Esophagus (tissue), 2 donors: Measurements from ENCODE around the gene PPM1D. TPM values are rescaled to one million over a fixed set of nuclear protein-coding genes. Genes with fewer than 3 reads are reported as not detected.
"Not testable (repeated sequence)": the region's sequence is repeated elsewhere in the genome, so short reads cannot be mapped to it uniquely, and the experiment has no call there.

Experiments used
- H3K27ac ChIP-seq, 2 donors: one replicate each; pipeline ENCODE4 v1.5.1; 2013; ENCODE audit warnings: low read depth in 2 of 2, mild to moderate bottlenecking in 2 of 2, inconsistent platforms in 1 of 2, low read length in 1 of 2, moderate library complexity in 1 of 2
- H3K27me3 ChIP-seq, 2 donors: one replicate each; pipeline ENCODE4 v1.6.1; 2013; ENCODE audit warnings: low read length in 2 of 2, control low read depth in 1 of 2, mild to moderate bottlenecking in 1 of 2; ENCODE audit not compliant: insufficient read depth in 2 of 2, control insufficient read depth in 1 of 2
- H3K36me3 ChIP-seq, 2 donors: one replicate each; pipeline ENCODE4 v1.6.1; 2013; ENCODE audit warnings: low read length in 1 of 2; ENCODE audit not compliant: control insufficient read depth in 2 of 2, insufficient read depth in 2 of 2
- H3K4me1 ChIP-seq, 2 donors: one replicate each; pipeline ENCODE4 v1.6.1; 2013; ENCODE audit warnings: low read length in 1 of 2; ENCODE audit not compliant: control insufficient read depth in 2 of 2, insufficient read depth in 2 of 2
- H3K4me3 ChIP-seq, 2 donors: one replicate each; pipeline ENCODE4 v1.5.1; 2013; ENCODE audit warnings: low read length in 2 of 2, mild to moderate bottlenecking in 2 of 2, low read depth in 1 of 2, moderate library complexity in 1 of 2
- H3K9me3 ChIP-seq, 2 donors: one replicate each; pipeline ENCODE4 v1.6.1; 2013; ENCODE audit warnings: mild to moderate bottlenecking in 2 of 2, low read depth in 1 of 2, low read length in 1 of 2, moderate library complexity in 1 of 2; ENCODE audit not compliant: control insufficient read depth in 2 of 2, insufficient read depth in 1 of 2
- WGBS, 2 donors: extraction: QIAGEN DNeasy Blood & Tissue Kit; methylation state at CpG; one replicate each; pipeline ENCODE4 v1.1.7; 2013; 5-methylcytosine and 5-hydroxymethylcytosine counted together
- polyA plus RNA-seq, 2 donors: library from polyadenylated mRNA; stranded (reverse); fragments of 200-250 nt; gene quantifications; one replicate each; pipeline ENCODE4 v1.2.3, GENCODE V29; 2013
- donor health status: healthy with polysubstance abuse.
- donor health status: Bipolar disorder and iron deficiency.

The PPM1D gene
- polyA plus RNA-seq, 2 donors, result 3.3 to 5.1 TPM

GRCh38 chr17:60590070-60590469, 9.9 kb upstream of the PPM1D start:
- no peak overlapping the region for H3K4me3 ChIP-seq
- H3K27me3 ChIP-seq, result no peaks in the 10 kb centered on the region
- H3K9me3 ChIP-seq, result no peaks in the 10 kb centered on the region
- no peaks in the 10 kb centered on the region for H3K36me3 ChIP-seq
- no peaks in the 10 kb centered on the region for H3K4me1 ChIP-seq
- 36 to 38% methylated on average over 5 of the region's 5 CpGs for WGBS, 2 donors
- no peak overlapping the region for H3K27ac ChIP-seq

DNA sequence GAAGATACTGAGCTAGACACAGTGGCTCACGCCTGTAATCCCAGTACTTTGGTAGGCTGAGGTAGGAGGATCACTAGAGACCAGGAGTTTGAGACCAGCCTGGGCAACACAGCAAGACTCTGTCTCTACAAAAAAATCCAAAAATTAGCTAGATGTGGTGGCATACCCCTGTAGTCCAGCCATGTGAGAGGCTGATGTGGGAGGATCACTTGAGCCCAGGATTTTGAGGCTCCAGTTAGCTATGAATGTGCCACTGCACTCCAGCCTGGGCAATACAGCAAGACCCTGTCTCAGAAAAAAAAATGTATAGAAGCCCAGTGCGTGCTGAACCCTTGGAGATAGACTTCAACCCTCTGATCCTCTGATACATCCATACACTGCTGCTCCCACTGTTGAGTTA, 7.2 kb upstream of the PPM1D start:
- 90 to 97% methylated on average over 2 of the region's 2 CpGs for WGBS, 2 donors
- Histone ChIP-seq H3K27me3 (no peaks in the 10 kb centered on the region), H3K4me1 (no peaks in the 10 kb centered on the region), H3K36me3 (no peaks in the 10 kb centered on the region), H3K27ac (no peak overlapping the region), H3K4me3 (no peak overlapping the region), H3K9me3 (no peaks in the 10 kb centered on the region)

GRCh38 chr17:60593441-60594036, 6.5 kb upstream of the PPM1D start:
- H3K36me3 ChIP-seq, H3K27me3 ChIP-seq, H3K9me3 ChIP-seq, H3K4me1 ChIP-seq, H3K4me3 ChIP-seq, H3K27ac ChIP-seq: not testable (repeated sequence)
- WGBS, 2 donors, result 74 to 76% methylated on average over 9 of the region's 9 CpGs

DNA sequence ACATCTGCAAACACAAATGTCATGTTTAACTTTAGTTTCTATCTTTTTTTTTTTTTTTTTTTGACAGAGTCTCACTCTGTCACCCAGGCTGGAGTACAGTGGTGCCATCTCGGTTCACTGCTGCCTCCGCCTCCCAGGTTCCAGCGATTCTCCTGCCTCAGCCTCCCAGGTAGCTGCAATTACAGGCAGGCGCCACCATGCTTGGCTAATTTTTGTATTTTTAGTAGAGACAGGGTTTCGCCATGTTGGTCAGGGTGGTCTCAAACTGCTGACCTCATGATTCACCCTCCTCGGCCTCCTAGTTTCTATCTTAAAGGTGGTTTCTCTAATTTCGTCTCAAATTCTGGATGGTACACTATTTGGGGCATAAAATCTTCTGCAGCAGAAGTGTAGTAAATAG, 5.8 kb upstream of the PPM1D start:
- H3K36me3 ChIP-seq, H3K9me3 ChIP-seq, H3K4me3 ChIP-seq, H3K4me1 ChIP-seq, H3K27ac ChIP-seq, H3K27me3 ChIP-seq: not testable (repeated sequence)
- whole genome bisulfite sequencing, 2 donors, result 87 to 94% methylated on average over 7 of the region's 7 CpGs

- Histone ChIP-seq H3K9me3 (no peaks in the 10 kb centered on the region), H3K4me3 (no peak overlapping the region), H3K36me3 (no peaks in the 10 kb centered on the region), H3K27me3 (no peaks in the 10 kb centered on the region), H3K27ac (no peak overlapping the region), H3K4me1 (no peaks in the 10 kb centered on the region)
- WGBS, 2 donors, result 97 to 98% methylated on average over 2 of the region's 2 CpGs
These were observed 5.3 kb upstream of the PPM1D start for GRCh38 chr17:60594734-60595133.

GRCh38 chr17:60597297-60597696, 2.7 kb upstream of the PPM1D start:
- no peaks in the 10 kb centered on the region for H3K9me3 ChIP-seq
- no peaks in the 10 kb centered on the region for H3K4me1 ChIP-seq
- H3K4me3 ChIP-seq, result no peak overlapping the region
- no peaks in the 10 kb centered on the region for H3K27me3 ChIP-seq
- WGBS, 2 donors, result 97% methylated on average over 6 of the region's 6 CpGs
- no peaks in the 10 kb centered on the region for H3K36me3 ChIP-seq
- no peak overlapping the region for H3K27ac ChIP-seq

DNA sequence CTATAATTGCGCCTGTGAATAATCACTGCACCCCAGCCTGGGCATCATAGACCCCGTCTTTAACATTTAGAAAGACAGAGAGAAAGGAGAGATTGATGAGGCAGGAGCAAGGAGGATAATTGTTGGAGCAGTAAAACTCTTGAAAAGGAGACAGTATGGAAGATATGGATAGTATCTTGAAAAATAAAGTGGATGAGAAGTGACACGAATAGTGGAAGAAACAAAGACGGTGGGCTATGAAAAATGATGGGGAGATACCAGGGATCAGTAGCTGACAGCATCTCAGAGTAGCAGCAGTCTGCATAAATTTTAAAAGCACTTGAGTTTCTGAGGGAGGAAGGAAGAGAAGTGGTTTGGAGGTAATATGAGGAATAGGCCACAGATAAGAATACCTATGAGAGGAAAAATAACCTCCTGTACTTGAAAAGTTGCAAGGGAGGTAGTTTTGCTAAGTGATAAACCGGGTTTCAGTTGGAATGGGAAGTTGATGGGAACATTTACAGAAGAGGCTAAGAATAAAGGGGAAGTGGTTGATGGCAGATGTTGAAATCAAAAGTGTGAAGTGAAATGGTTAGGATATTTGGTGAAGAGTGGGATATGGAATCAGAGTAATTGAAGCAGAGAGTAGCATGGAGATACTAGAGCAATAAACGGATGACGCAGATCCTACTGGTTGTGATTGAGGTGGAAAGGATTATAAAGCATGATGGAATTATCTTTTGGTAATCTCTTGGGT, 1.8 kb upstream of the PPM1D start:
- Histone ChIP-seq H3K4me3 (no peak overlapping the region), H3K27me3 (no peaks in the 10 kb centered on the region), H3K4me1 (no peaks in the 10 kb centered on the region), H3K27ac (no peak overlapping the region), H3K9me3 (no peaks in the 10 kb centered on the region), H3K36me3 (no peaks in the 10 kb centered on the region)
- 88% methylated on average over 7 of the region's 7 CpGs for whole genome bisulfite sequencing, 2 donors

DNA sequence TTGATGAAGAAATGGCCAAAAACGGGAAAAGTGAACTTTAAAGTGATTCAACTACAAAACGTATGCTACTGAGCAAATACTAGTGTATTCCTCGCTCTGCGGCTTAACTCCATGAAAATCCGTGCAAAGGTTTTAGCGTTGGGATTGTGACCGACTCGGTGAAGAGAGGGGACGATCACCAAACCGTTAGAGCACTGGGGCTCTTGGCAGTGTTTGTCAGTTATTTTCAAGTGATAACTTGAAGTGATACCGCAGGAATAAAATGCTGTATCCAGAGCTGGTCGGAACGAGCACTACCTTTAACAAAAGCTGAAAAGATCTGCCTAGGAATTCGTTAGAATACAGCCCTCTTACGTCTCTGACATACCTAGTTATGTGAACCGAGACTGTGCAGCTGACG, 773 bp upstream of the PPM1D start:
- H3K27ac ChIP-seq, result peak overlapping the region; percentile 95 to 98
- peak overlapping the region; percentile 93 to 99 for H3K4me3 ChIP-seq
- H3K27me3 ChIP-seq, result no peaks in the 10 kb centered on the region
- H3K4me1 ChIP-seq, result no peaks in the 10 kb centered on the region
- WGBS, 2 donors, result 0 to 2% methylated on average over 17 of the region's 17 CpGs
- H3K9me3 ChIP-seq, result no peaks in the 10 kb centered on the region
- no peaks in the 10 kb centered on the region for H3K36me3 ChIP-seq

DNA sequence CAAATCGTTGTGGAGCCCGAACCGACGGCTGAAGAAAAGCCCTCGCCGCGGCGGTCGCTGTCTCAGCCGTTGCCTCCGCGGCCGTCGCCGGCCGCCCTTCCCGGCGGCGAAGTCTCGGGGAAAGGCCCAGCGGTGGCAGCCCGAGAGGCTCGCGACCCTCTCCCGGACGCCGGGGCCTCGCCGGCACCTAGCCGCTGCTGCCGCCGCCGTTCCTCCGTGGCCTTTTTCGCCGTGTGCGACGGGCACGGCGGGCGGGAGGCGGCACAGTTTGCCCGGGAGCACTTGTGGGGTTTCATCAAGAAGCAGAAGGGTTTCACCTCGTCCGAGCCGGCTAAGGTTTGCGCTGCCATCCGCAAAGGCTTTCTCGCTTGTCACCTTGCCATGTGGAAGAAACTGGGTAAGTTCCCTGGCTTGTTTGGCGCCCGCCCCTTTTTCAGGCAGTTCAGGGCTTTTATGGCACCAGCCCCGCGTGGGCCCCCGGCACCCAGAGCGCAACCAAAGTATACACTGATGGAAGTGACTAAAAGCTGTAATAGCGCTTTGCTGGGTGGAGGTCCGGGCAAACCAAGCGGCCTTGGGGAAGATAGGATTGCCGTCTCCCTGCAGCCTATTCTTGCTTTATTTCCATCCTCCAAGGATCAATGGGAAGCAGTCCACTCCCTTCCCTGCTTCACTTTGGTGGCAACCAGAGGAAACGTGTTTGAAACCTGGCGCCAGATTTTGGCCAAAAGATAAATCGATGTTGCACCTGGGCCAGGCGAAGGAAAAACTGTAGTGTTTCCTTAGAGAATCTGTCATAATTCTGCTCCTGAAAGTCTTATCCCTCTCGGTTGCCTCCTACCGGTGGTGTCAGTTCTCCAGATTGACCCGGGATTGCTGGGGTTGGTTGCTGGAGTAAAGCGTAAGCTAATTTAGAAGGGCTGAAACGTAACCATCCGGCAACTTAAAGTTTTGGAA, 775 bp downstream of the PPM1D start:
- Histone ChIP-seq H3K9me3 (no peaks in the 10 kb centered on the region), H3K27ac (peak overlapping the region; percentile 94 to 99), H3K4me1 (no peaks in the 10 kb centered on the region), H3K4me3 (peak overlapping the region; percentile 93 to 99), H3K36me3 (no peaks in the 10 kb centered on the region), H3K27me3 (no peaks in the 10 kb centered on the region)
- WGBS, 2 donors, result 0% methylated on average over 44 to 69 of the region's 69 CpGs
